Peyer's patch (tissue), 4 donors: ENCODE measurements around the gene DNMT1. TPM values are rescaled to one million over a fixed set of nuclear protein-coding genes. Genes with fewer than 3 reads are reported as not detected.

Experiments used
- DNase-seq, 3 donors: peaks; one replicate each; pipeline ENCODE4 v3.0.0-alpha.2; 2017 to 2019
- H3K27ac ChIP-seq, 4 donors: fragments of 200-600 bp; sonication (generic); one replicate each; pipeline ENCODE4 v1.5.1; 2016 to 2019
- H3K27me3 ChIP-seq, 2 donors: fragments of 200-600 bp; sonication (generic); one replicate each; pipeline ENCODE4 v1.5.1; 2019
- H3K36me3 ChIP-seq, 3 donors: fragments of 200-600 bp; sonication (generic); one replicate each; pipeline ENCODE4 v1.5.1; 2016 to 2019
- H3K4me1 ChIP-seq, 4 donors: fragments of 200-600 bp; sonication (generic); one replicate each; pipeline ENCODE4 v1.5.1; 2016 to 2019
- H3K4me3 ChIP-seq, 4 donors: fragments of 200-600 bp; sonication (generic); 1 replicate in 3 of 4; 2 replicates in 1 of 4; pipeline ENCODE4 v1.5.1; 2016 to 2019; ENCODE audit warnings: mild to moderate bottlenecking in 1 of 4
- H3K9me3 ChIP-seq, 4 donors: fragments of 200-600 bp; sonication (generic); one replicate each; pipeline ENCODE4 v1.5.1; 2016 to 2019; ENCODE audit warnings: mild to moderate bottlenecking in 1 of 4
- POLR2A ChIP-seq, 2 donors: fragments of 450-650 bp; IDR thresholded peaks; one replicate each; pipeline ENCODE4 v1.5.1; 2017; ENCODE audit warnings: antibody characterized with exemption in 2 of 2, mild to moderate bottlenecking in 2 of 2, moderate library complexity in 2 of 2
- total RNA-seq, 4 donors: library from RNA; depleted of rRNA; stranded (reverse); fragments of >200 nt; gene quantifications; one replicate each; pipeline ENCODE4 v1.1.0, GENCODE V29; 2016
- TF ChIP-seq, protein P1 (sequence below), 6 experiments: fragments of 450-650 bp in 4 of 6; fragments of 200-600 bp in 2 of 6; sonication (generic) in 1 of 6; IDR thresholded peaks; one replicate each; pipeline ENCODE4 v1.5.1; 2017 to 2019; ENCODE audit warnings: antibody characterized with exemption in 6 of 6, mild to moderate bottlenecking in 3 of 6, moderate library complexity in 1 of 6

The DNMT1 gene
- total RNA-seq, 4 donors from 2014 or later, result 22.1 to 195 (median 41.5) TPM

- Histone ChIP-seq H3K4me1 (peaks cover 0 to 6% (median 0%) of the 10 kb centered on the region in 4 donors), H3K36me3 (no peaks in the 10 kb centered on the region), H3K27ac (no peak overlapping the region), H3K27me3 (no peaks in the 10 kb centered on the region), H3K4me3 (no peak overlapping the region), H3K9me3 (no peaks in the 10 kb centered on the region)
- TF ChIP-seq, protein P1, sequence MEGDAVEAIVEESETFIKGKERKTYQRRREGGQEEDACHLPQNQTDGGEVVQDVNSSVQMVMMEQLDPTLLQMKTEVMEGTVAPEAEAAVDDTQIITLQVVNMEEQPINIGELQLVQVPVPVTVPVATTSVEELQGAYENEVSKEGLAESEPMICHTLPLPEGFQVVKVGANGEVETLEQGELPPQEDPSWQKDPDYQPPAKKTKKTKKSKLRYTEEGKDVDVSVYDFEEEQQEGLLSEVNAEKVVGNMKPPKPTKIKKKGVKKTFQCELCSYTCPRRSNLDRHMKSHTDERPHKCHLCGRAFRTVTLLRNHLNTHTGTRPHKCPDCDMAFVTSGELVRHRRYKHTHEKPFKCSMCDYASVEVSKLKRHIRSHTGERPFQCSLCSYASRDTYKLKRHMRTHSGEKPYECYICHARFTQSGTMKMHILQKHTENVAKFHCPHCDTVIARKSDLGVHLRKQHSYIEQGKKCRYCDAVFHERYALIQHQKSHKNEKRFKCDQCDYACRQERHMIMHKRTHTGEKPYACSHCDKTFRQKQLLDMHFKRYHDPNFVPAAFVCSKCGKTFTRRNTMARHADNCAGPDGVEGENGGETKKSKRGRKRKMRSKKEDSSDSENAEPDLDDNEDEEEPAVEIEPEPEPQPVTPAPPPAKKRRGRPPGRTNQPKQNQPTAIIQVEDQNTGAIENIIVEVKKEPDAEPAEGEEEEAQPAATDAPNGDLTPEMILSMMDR (IDR thresholded peaks at IDR 0.05), result no peak
- TF ChIP-seq POLR2A (IDR thresholded peaks at IDR 0.05), result no peak
- DNase-seq, result no peak
Observed at GRCh38 chr19:10217085-10217484, 22.3 kb upstream of the DNMT1 start.

- peaks cover 0 to 5% (median 0%) of the 10 kb centered on the region in 4 donors for H3K4me1 ChIP-seq
- DNase-seq, result no peak
- TF ChIP-seq POLR2A (IDR thresholded peaks at IDR 0.05), result no peak
- TF ChIP-seq, protein P1 (IDR thresholded peaks at IDR 0.05), result no peak
- no peak overlapping the region for H3K4me3 ChIP-seq
- H3K27me3 ChIP-seq, result no peaks in the 10 kb centered on the region
- no peaks in the 10 kb centered on the region for H3K9me3 ChIP-seq
- no peaks in the 10 kb centered on the region for H3K36me3 ChIP-seq
- H3K27ac ChIP-seq, result no peak overlapping the region
Observed at GRCh38 chr19:10214784-10215183, 20.0 kb upstream of the DNMT1 start.

- no peak overlapping the region for H3K27ac ChIP-seq
- H3K4me3 ChIP-seq, result no peak overlapping the region
- no peak for TF ChIP-seq POLR2A (IDR thresholded peaks at IDR 0.05)
- TF ChIP-seq, protein P1 (IDR thresholded peaks at IDR 0.05), result no peak
- H3K9me3 ChIP-seq, result no peaks in the 10 kb centered on the region
- DNase-seq, result no peak
- no peaks in the 10 kb centered on the region for H3K4me1 ChIP-seq
- H3K36me3 ChIP-seq, result no peaks in the 10 kb centered on the region
- no peaks in the 10 kb centered on the region for H3K27me3 ChIP-seq
Observed at GRCh38 chr19:10211691-10212090, 16.9 kb upstream of the DNMT1 start.

GRCh38 chr19:10211061-10211460 is 16.3 kb upstream of the DNMT1 start:
- Histone ChIP-seq H3K27ac (no peak overlapping the region), H3K4me1 (no peaks in the 10 kb centered on the region), H3K9me3 (no peaks in the 10 kb centered on the region), H3K27me3 (no peaks in the 10 kb centered on the region), H3K4me3 (no peak overlapping the region), H3K36me3 (no peaks in the 10 kb centered on the region)
- DNase-seq, result no peak
- no peak for TF ChIP-seq POLR2A (IDR thresholded peaks at IDR 0.05)
- TF ChIP-seq, protein P1 (IDR thresholded peaks at IDR 0.05), result no peak

GRCh38 chr19:10209315-10209714 is 14.6 kb upstream of the DNMT1 start:
- H3K27ac ChIP-seq, result no peak overlapping the region
- DNase-seq, result no peak
- no peak overlapping the region for H3K4me3 ChIP-seq
- H3K36me3 ChIP-seq, result no peaks in the 10 kb centered on the region
- no peaks in the 10 kb centered on the region for H3K27me3 ChIP-seq
- H3K9me3 ChIP-seq, result no peaks in the 10 kb centered on the region
- no peak for TF ChIP-seq POLR2A (IDR thresholded peaks at IDR 0.05)
- TF ChIP-seq, protein P1 (IDR thresholded peaks at IDR 0.05), result no peak
- H3K4me1 ChIP-seq, result no peaks in the 10 kb centered on the region

GRCh38 chr19:10207026-10207425 is 12.3 kb upstream of the DNMT1 start:
- Histone ChIP-seq H3K27ac (no peak overlapping the region), H3K4me3 (no peak overlapping the region), H3K36me3 (no peaks in the 10 kb centered on the region), H3K9me3 (no peaks in the 10 kb centered on the region), H3K4me1 (no peaks in the 10 kb centered on the region), H3K27me3 (no peaks in the 10 kb centered on the region)
- TF ChIP-seq, protein P1 (IDR thresholded peaks at IDR 0.05), result no peak
- no peak for TF ChIP-seq POLR2A (IDR thresholded peaks at IDR 0.05)
- DNase-seq, result no peak
